GM18867 (cell line): ENCODE results near the gene MASP1.
"Not testable (repeated sequence)": the region's sequence is repeated elsewhere in the genome, so short reads cannot be mapped to it uniquely, and the experiment has no call there.

Source experiments
- ATAC-seq: cut with Tn5 transposase; IDR thresholded peaks from one replicate; pipeline ENCODE4 v1.9.1; 2021; ENCODE audit warnings: mild to moderate bottlenecking, moderate library complexity; ENCODE audit not compliant: unreplicated experiment

Gene MASP1

GRCh38 chr3:187265461-187265955 lies 26.0 kb downstream of the MASP1 start:
- no peak for ATAC-seq

DNA sequence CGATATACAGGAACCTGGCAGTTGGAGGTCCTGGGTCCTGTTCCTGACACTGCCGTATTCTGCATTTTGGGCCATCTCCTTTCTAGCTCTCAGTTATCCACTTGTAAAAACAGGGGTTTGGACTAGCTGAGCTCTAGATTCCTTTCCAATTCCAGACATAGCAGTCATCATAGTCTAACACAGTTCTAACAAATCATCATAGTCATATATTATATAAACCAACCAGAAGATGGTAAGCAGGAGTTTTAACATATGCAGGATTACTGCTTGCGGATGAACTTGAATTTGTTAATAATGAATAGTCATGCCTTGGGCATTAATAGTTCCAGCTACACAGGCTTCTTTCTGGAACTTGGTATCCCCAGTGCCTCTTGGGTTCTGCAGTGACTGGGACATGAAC lies 26.6 kb downstream of the MASP1 start:
- ATAC-seq: no peak

DNA sequence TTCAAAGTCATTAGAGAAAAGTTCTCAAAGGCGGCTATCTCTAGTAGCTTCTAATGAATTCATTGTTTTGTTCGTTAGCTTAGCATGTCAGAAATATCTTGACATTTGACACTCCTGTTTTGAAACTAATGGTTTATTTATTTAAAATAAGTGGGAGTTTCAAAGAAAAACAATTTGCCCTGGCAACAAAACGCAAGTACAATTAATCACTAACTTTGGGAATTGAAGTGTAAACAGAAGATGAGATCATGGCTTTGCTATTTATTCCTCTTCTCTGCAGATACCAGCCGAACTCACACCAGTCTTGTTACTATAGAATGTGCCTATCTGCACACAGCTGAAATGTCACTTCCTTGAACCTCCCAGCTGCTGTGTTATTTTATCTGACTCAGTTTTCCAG lies 27.5 kb downstream of the MASP1 start:
- no peak for ATAC-seq

- no peak for ATAC-seq
These were observed 28.3 kb downstream of the MASP1 start for GRCh38 chr3:187263270-187263669.

DNA sequence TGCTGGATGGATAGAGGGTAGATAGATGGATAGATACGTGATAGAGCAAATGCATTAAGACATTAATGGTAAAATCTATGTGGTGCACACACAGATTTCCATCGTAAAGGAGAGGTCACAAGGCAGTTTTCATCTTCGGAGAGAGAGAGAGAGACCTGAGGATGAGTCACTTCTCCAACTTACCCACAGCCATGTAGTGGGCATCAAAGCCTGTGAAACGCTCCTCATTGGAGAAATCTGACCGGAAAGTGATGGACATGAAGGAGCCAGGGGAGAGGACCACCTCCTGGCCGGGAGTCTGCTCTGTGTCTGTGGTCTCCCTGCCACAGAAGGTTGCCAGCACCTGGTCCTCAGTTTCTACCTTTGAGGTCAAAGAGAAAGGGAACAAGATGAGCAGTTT lies 29.2 kb downstream of the MASP1 start:
- no peak for ATAC-seq

DNA sequence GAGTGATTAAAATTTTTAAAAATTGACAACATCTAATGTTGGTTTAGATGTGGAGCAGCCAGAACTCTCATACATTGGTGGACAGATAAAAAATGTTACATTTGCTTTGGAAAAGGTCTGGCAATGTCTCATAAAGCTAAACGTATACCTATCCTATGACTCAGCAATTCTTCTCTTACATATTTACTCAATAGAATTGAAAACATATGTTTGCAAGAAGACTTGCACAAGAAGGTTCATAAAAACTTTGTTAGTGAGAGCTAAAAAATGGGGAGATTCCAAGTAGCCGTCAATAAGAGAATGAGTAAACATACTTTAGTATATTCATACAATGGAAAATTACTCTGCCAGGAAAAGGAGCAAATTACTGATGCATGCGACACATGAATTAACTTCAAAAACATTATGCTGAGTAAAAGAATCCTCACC lies 30.0 kb downstream of the MASP1 start:
- no peak for ATAC-seq

DNA sequence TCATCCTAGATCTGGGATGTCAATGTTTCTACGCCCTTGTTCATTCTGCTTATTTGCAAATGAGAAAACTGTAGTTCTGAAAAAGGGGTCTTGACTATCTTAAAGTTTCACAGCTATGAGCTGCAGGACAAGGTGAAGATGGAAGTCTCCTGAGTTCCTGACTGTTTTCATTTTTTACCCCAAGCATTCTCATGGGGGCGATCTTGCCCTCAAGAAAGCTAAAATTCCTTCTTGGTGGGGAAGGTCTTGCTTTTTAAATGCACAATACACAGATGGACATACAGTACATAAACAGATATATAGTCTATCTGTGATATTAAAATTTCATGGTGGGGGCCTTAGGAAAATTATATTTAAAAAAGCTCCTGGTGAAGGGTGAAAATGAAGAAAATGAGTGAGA lies 32.4 kb downstream of the MASP1 start:
- no peak for ATAC-seq

GRCh38 chr3:187257992-187258692 lies 33.4 kb downstream of the MASP1 start:
- ATAC-seq: no peak

DNA sequence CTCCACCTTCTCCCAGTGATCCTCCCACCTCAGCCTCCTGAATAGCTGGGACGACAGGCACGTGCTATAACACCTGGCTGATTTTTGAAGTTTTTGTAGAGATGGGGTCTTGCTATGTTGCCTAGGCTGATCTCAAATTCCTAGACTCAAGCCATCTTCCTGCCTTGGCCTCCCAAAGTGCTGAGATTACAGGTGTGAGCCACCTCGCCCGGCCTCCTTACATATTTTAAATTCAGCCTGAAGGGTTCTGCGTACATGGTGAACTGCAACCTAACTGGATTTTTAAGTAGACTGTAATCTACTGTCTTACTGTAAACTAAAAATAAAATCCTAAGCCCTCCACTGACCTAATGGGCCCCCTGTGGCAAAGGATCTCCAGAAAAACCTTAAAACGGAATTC lies 34.1 kb downstream of the MASP1 start:
- ATAC-seq: no peak

GRCh38 chr3:187256051-187256616 lies 35.4 kb downstream of the MASP1 start:
- ATAC-seq: no peak

DNA sequence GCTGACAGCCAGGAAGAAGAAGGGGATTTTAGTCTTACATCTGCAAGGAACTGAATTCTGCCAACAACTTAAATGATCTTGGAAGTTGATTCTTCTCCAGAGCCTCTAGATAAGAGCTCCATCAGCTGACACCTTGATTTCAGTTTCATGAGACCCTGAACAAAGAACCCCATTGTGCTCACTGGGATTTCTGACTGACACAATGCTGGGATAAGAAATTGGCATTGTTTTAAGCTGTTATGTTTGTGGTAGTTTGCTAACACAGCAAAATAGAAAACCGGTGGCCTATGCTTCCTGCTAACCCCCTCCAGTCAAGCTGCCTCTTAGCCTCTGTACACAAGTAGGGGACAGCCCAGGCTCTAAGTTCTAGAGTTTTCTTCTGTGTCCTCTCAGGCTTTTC lies 36.2 kb downstream of the MASP1 start:
- ATAC-seq: no peak

- no peak for ATAC-seq
These were observed 39.2 kb downstream of the MASP1 start for GRCh38 chr3:187252311-187252710.

DNA sequence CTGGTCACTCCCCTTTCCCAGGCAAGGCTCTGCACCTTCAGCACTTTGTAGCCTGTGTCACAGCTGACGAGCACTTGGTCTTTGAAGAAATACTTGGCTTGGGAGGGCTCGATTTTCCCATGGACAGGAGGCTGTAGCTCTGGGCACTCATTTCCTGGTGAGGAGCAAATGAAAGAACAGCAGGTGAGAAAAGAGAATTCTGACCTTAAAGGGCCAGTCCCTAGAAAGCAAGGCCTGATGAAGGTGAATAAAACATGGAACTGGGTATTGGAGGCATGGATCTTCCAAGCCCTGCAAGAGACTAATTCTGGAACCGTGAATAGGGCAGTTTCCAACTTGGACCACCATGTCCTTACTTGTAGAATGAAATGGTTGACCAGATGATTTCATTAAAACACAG lies 39.9 kb downstream of the MASP1 start:
- ATAC-seq: no peak

DNA sequence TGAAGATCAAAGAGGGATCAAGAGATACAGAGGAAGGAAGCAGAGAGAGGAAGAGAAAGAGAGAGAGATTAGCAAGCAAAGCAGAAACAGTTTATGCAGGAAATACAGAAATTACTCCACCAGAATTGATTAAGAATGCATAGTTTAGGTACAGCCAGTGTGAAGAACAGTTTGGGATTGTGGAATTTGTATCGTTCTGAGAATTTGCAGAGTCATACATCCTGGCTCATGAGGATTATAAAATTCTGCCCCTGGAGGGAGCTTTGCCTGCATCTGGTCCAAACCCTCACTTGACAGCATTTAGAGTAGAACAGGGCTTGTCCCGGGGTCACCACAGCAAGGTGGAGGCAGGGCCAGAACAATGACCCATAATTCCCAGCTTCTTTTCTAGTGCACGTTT lies 44.1 kb downstream of the MASP1 start:
- ATAC-seq: no peak

GRCh38 chr3:187243933-187244524 lies 47.5 kb downstream of the MASP1 start:
- no peak for ATAC-seq

- ATAC-seq: no peak
These were observed 48.6 kb downstream of the MASP1 start for GRCh38 chr3:187242900-187243299.

DNA sequence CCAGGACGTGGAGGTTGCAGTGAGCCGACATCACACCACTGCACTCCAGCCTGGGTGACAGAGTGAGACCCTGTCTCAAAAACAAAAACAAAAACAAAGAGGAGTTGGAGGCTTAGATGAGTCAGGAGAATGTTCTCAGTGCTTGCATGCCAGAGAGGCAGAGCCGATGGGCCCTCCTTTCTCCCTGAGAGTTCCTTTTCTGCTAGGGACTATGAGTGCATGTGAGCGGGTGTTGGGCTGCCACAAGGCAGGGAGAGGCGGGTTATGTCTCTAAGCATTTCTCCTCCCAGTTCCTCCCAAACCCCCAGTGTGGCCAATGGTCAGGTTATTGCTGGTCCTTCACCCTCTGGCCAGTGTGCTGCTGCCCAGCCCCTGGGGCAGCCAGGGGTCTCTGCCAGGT lies 49.1 kb downstream of the MASP1 start:
- ATAC-seq: no peak

DNA sequence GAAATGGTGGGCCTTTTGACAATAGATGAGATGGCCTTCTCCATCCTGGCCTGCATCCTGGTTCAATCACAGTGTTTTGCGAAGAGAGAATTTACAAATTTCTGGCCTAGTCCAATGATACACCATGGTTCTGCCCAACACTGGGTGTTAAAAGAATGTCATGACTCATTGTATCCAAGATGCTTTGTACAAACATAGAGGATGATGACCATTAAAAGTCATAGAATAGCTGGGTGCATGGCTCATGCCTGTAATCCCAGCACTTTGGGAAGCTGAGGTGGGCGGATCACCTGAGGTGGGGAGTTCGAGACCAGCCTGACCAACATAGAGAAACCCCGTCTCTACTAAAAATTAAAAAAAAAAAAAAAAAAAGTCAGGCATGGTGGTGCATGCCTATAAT lies 52.7 kb downstream of the MASP1 start:
- ATAC-seq: not testable (repeated sequence)

GRCh38 chr3:187238239-187238638 lies 53.3 kb downstream of the MASP1 start:
- no peak for ATAC-seq

DNA sequence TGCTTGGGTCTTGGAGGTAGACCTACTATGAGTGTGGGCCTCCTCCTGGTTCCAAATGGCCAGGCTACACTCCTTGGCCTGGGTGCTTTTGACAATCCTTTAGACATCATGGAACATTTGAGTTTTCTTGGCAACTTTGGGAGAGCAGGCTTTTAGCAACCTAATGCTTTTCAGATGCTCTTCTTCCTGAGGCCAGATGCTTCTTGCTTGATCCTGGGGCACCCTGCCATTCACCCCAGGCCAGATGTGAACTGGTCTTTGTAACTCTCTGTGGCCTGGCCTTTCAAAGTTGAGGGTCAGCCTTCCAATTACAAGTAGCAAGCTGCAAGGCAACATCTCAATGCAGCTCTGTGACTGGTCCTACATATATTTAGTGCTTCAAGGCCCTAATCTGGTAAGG lies 53.8 kb downstream of the MASP1 start:
- ATAC-seq: no peak

- ATAC-seq: no peak
These were observed 54.6 kb downstream of the MASP1 start for GRCh38 chr3:187236962-187237361.

DNA sequence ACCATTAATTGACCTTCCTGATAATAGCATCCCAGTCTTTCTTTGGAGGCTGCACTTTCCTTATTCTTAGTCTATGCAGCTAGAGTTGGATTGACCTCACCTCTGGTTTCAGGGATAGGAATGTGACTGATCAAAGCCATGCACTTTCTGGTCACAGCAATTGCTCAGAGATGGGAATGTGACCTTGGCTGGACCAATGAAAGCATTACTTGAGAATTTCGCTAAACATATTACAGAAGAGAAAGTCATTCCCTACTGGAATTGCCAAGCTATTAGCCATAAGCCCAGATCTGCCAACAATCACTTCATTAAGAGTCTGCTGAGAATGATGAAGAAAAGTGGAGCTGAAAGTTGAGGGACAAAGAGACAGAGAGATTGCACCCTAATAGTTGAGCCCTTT lies 61.5 kb downstream of the MASP1 start:
- no peak for ATAC-seq
